Peyer's patch (tissue), 4 donors: Measurements from ENCODE around the gene MCF2L2.

Experiments
- POLR2A ChIP-seq, 2 donors: fragments of 450-650 bp; IDR thresholded peaks; one replicate each; pipeline ENCODE4 v1.5.1; 2017; ENCODE audit warnings: antibody characterized with exemption in 2 of 2, mild to moderate bottlenecking in 2 of 2, moderate library complexity in 2 of 2
- TF ChIP-seq, protein P1 (sequence below), 6 experiments: fragments of 450-650 bp in 4 of 6; fragments of 200-600 bp in 2 of 6; sonication (generic) in 1 of 6; IDR thresholded peaks; one replicate each; pipeline ENCODE4 v1.5.1; 2017 to 2019; ENCODE audit warnings: antibody characterized with exemption in 6 of 6, mild to moderate bottlenecking in 3 of 6, moderate library complexity in 1 of 6

DNA sequence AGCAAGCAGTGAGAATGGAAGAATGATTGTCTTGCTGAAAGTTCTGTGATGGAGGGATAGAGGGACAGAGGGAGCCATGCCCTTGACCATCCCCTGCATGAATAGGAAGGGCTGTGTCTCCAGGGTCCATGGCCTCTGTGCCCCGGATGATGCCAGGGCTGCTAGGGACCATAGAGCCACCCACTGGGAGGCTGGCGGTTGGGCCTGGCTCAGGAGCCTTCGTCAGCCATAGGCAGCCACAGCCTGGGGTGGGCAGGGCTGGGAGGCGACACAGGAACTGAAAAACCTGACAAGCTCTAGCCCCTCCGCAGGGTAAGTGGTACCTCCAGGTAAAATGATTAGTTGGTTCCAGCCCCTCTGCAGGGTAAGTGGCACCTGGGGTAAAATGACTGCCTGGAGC lies 246.8 kb downstream of the MCF2L2 start:
- TF ChIP-seq, protein P1, sequence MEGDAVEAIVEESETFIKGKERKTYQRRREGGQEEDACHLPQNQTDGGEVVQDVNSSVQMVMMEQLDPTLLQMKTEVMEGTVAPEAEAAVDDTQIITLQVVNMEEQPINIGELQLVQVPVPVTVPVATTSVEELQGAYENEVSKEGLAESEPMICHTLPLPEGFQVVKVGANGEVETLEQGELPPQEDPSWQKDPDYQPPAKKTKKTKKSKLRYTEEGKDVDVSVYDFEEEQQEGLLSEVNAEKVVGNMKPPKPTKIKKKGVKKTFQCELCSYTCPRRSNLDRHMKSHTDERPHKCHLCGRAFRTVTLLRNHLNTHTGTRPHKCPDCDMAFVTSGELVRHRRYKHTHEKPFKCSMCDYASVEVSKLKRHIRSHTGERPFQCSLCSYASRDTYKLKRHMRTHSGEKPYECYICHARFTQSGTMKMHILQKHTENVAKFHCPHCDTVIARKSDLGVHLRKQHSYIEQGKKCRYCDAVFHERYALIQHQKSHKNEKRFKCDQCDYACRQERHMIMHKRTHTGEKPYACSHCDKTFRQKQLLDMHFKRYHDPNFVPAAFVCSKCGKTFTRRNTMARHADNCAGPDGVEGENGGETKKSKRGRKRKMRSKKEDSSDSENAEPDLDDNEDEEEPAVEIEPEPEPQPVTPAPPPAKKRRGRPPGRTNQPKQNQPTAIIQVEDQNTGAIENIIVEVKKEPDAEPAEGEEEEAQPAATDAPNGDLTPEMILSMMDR (IDR thresholded peaks at IDR 0.05): no peak
- TF ChIP-seq POLR2A (IDR thresholded peaks at IDR 0.05): no peak
